Sigmoid colon (tissue), 7 donors: ENCODE data around the gene DOCK3. TPM values are rescaled to one million over a fixed set of nuclear protein-coding genes. Genes with fewer than 3 reads are reported as not detected.

ENCODE experiments used
- DNase-seq: peaks from one replicate; pipeline ENCODE4 v3.0.0-alpha.2; 2019
- H3K27ac ChIP-seq, 4 donors: fragments of 200-600 bp; sonication (generic); one replicate each; pipeline ENCODE4 v1.5.1; 2016 to 2019; ENCODE audit warnings: mild to moderate bottlenecking in 1 of 4
- H3K27me3 ChIP-seq, 3 donors: fragments of 200-600 bp; sonication (generic); one replicate each; pipeline ENCODE4 v1.5.1; 2019; ENCODE audit warnings: mild to moderate bottlenecking in 1 of 3
- H3K36me3 ChIP-seq, 4 donors: fragments of 200-600 bp; sonication (generic); one replicate each; pipeline ENCODE4 v1.5.1; 2016 to 2019
- H3K4me1 ChIP-seq, 4 donors: fragments of 200-600 bp; sonication (generic); one replicate each; pipeline ENCODE4 v1.5.1; 2017 to 2019
- H3K4me3 ChIP-seq, 4 donors: fragments of 200-600 bp; sonication (generic); one replicate each; pipeline ENCODE4 v1.5.1; 2017 to 2019; ENCODE audit warnings: mild to moderate bottlenecking in 2 of 4, moderate library complexity in 1 of 4
- H3K9me3 ChIP-seq, 4 donors: fragments of 200-600 bp in 3 of 4; sonication (generic) in 3 of 4; one replicate each; pipeline versions ENCODE4 v1.5.1 to v1.6.1; 2013 to 2019
- CTCF ChIP-seq, 4 experiments: fragments of 450-650 bp in 3 of 4; fragments of 200-600 bp in 1 of 4; IDR thresholded peaks; one replicate each; pipeline ENCODE4 v1.5.1; 2016 to 2019; ENCODE audit warnings: antibody characterized with exemption in 4 of 4, mild to moderate bottlenecking in 3 of 4, moderate library complexity in 2 of 4
- EP300 ChIP-seq, 4 donors: sonication (generic); formaldehyde crosslinking; IDR thresholded peaks; one replicate each; pipeline ENCODE4 v1.6.1; 2017; ENCODE audit warnings: antibody characterized with exemption in 4 of 4
- POLR2A ChIP-seq, 2 donors: fragments of 450-650 bp; IDR thresholded peaks; one replicate each; pipeline ENCODE4 v1.6.1; 2016; ENCODE audit warnings: antibody characterized with exemption in 2 of 2, mild to moderate bottlenecking in 2 of 2, moderate library complexity in 2 of 2
- POLR2AphosphoS5 ChIP-seq, 4 donors: sonication (generic); formaldehyde crosslinking; IDR thresholded peaks; one replicate each; pipeline ENCODE4 v1.6.1; 2017; ENCODE audit warnings: antibody characterized with exemption in 4 of 4
- WGBS, 2 donors: extraction: QIAGEN DNeasy Blood & Tissue Kit; methylation state at CpG; one replicate each; pipeline ENCODE4 v1.1.7; 2013; 5-methylcytosine and 5-hydroxymethylcytosine counted together
- intact Hi-C: fragments of 100-400 bp; cut with DNase I; formaldehyde crosslinking; loops from one replicate; pipeline ENCODE4 v1.15.1; 2023
- polyA plus RNA-seq, 3 donors: library from polyadenylated mRNA; stranded (reverse); fragments of 200-250 nt; gene quantifications; one replicate each; pipeline ENCODE4 v1.2.3, GENCODE V29; 2013
- total RNA-seq, 4 donors: library from RNA; depleted of rRNA; stranded (reverse); fragments of >200 nt; gene quantifications; one replicate each; pipeline ENCODE4 v1.1.0, GENCODE V29; 2016
- donor health status: healthy with polysubstance abuse.
- donor health status: Bipolar disorder and iron deficiency.
- donor health status: healthy.

DOCK3 gene
- total RNA-seq (1 to 10 TPM; 1.8 to 4.4 (median 3.6) TPM), polyA plus RNA-seq (under 1 TPM in 1 of 3 donors, not detected in 2; 0.25 TPM)

GRCh38 chr3:50674349-50675178, at the start of gene DOCK3:
DOCK3 (plus strand) TSS chr3:50674927; CDS start chr3:50675264, 337 bp downstream.
- Histone ChIP-seq H3K9me3 (no peaks in the 10 kb centered on the region), H3K27ac (peak within 1 kb of the TSS; percentile 46 to 63 (median 48)), H3K36me3 (no peaks in the 10 kb centered on the region), H3K27me3 (peaks cover 0 to 34% (median 16%) of the 10 kb centered on the region in 3 donors), H3K4me3 (peak within 1 kb of the TSS; percentile 33 to 66 (median 64)), H3K4me1 (peaks cover 0 to 18% (median 13%) of the 10 kb centered on the region in 4 donors)
- no peak for TF ChIP-seq CTCF (IDR thresholded peaks at IDR 0.05)
- peak in 1 of 4 donors; percentile 23 for TF ChIP-seq POLR2AphosphoS5 (IDR thresholded peaks at IDR 0.05)
- WGBS, 2 donors, result 3% methylated on average over 89 of the region's 89 CpGs
- DNase-seq, result peak; percentile 82
- intact Hi-C loops, result loop anchor here (2.0 to 10.0 kb wide), 3 partner anchors 58 to 710 kb away; partner anchors contain the start of genes MANF and MAPKAPK3

GRCh38 chr3:50625231-50626182, 49.2 kb upstream of the DOCK3 start:
- Histone ChIP-seq H3K4me1 (no peaks in the 10 kb centered on the region), H3K4me3 (no peak overlapping the region), H3K27ac (no peak overlapping the region), H3K27me3 (no peaks in the 10 kb centered on the region), H3K36me3 (peaks cover 0 to 5% (median 0%) of the 10 kb centered on the region in 4 donors), H3K9me3 (no peaks in the 10 kb centered on the region)
- intact Hi-C loops, result no loop called here
- TF ChIP-seq POLR2A (IDR thresholded peaks at IDR 0.05) (no peak), POLR2AphosphoS5 (IDR thresholded peaks at IDR 0.05) (no peak), EP300 (IDR thresholded peaks at IDR 0.05) (no peak), CTCF (IDR thresholded peaks at IDR 0.05) (no peak)
- 61 to 73% methylated on average over 18 of the region's 18 CpGs for WGBS, 2 donors
- DNase-seq, result no peak

GRCh38 chr3:50626401-50626800, 48.3 kb upstream of the DOCK3 start:
- DNase-seq, result no peak
- Histone ChIP-seq H3K27ac (no peak overlapping the region), H3K9me3 (no peaks in the 10 kb centered on the region), H3K36me3 (peaks cover 0 to 5% (median 0%) of the 10 kb centered on the region in 4 donors), H3K4me1 (no peaks in the 10 kb centered on the region), H3K4me3 (no peak overlapping the region), H3K27me3 (no peaks in the 10 kb centered on the region)
- intact Hi-C loops, result no loop called here
- TF ChIP-seq CTCF (IDR thresholded peaks at IDR 0.05) (no peak), POLR2A (IDR thresholded peaks at IDR 0.05) (no peak), POLR2AphosphoS5 (IDR thresholded peaks at IDR 0.05) (no peak)
- WGBS, 2 donors, result 80 to 88% methylated on average over 3 of the region's 3 CpGs

GRCh38 chr3:50627407-50628051, 47.2 kb upstream of the DOCK3 start:
- WGBS, 2 donors, result 54 to 62% methylated on average over 6 of the region's 6 CpGs
- TF ChIP-seq POLR2AphosphoS5 (IDR thresholded peaks at IDR 0.05) (no peak), POLR2A (IDR thresholded peaks at IDR 0.05) (no peak), EP300 (IDR thresholded peaks at IDR 0.05) (no peak), CTCF (IDR thresholded peaks at IDR 0.05) (no peak)
- Histone ChIP-seq H3K27ac (no peak overlapping the region), H3K9me3 (no peaks in the 10 kb centered on the region), H3K4me1 (no peaks in the 10 kb centered on the region), H3K27me3 (no peaks in the 10 kb centered on the region), H3K36me3 (no peaks in the 10 kb centered on the region), H3K4me3 (no peak overlapping the region)
- no peak for DNase-seq
- intact Hi-C loops, result no loop called here
